Measurements from ENCODE around the gene OR8D2.
A peak's percentile ranks its signal among the peaks of the same experiment; 100 is the strongest.

OR8D2 gene

DNA sequence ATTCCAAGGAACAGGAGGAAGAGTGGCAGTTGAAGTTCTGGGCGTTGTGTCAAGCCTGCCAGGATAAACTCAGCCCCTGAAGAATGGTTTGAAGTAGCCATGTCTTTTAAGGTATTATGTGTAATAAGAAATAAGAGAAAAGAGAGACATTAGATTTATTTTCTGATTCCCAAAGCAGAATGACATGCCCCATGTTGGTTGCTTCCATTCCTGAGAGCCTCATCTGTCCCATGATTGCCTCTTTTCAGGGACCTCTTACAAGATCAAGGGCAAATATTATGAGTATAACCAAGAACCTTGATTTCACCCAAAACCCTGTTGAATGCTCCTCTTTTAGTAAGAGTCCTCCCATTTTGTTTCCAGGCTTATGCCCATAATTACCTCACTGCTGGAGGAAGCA, at the start of gene OR8D2:
Gene OR8D2, minus strand, starts transcription at position 101 of the 400 bp plus-strand sequence. Its CDS starts 0 bp downstream, at position 101.
- Mint-ChIP-seq H3K4me3 (no peak within 1 kb of the TSS), H3K27me3 (peaks cover 12% of the 10 kb centered on the region), H3K36me3 (ENCODE audit: low read depth) (no peaks in the 10 kb centered on the region), H3K4me1 (peaks cover 4% of the 10 kb centered on the region), H3K9me3 (no peaks in the 10 kb centered on the region), H3K27ac (no peak within 1 kb of the TSS)
- DNase-seq, result no peak
- ATAC-seq, result no peak

GRCh38 chr11:124359566-124359965, 39.6 kb upstream of the OR8D2 start:
- H3K27ac Mint-ChIP-seq, result no peak overlapping the region
- H3K36me3 Mint-ChIP-seq (ENCODE audit: low read depth), result no peaks in the 10 kb centered on the region
- DNase-seq (no peak), ATAC-seq (no peak)
- H3K27me3 Mint-ChIP-seq, result peaks cover 5% of the 10 kb centered on the region
- H3K9me3 Mint-ChIP-seq, result no peaks in the 10 kb centered on the region
- no peaks in the 10 kb centered on the region for H3K4me1 Mint-ChIP-seq
- H3K4me3 Mint-ChIP-seq, result no peak overlapping the region

GRCh38 chr11:124346311-124346955, 26.4 kb upstream of the OR8D2 start:
- peaks cover 8% of the 10 kb centered on the region for H3K27me3 Mint-ChIP-seq
- H3K27ac Mint-ChIP-seq, result no peak overlapping the region
- H3K4me1 Mint-ChIP-seq, result no peaks in the 10 kb centered on the region
- no peak for ATAC-seq
- H3K36me3 Mint-ChIP-seq (ENCODE audit: low read depth), result no peaks in the 10 kb centered on the region
- no peak overlapping the region for H3K4me3 Mint-ChIP-seq
- DNase-seq, result no peak
- H3K9me3 Mint-ChIP-seq, result peaks cover 6% of the 10 kb centered on the region

- no peaks in the 10 kb centered on the region for H3K36me3 Mint-ChIP-seq (ENCODE audit: low read depth)
- no peaks in the 10 kb centered on the region for H3K4me1 Mint-ChIP-seq
- ATAC-seq, result no peak
- no peak overlapping the region for H3K4me3 Mint-ChIP-seq
- DNase-seq, result no peak
- H3K9me3 Mint-ChIP-seq, result peaks cover 6% of the 10 kb centered on the region
- H3K27me3 Mint-ChIP-seq, result peaks cover 8% of the 10 kb centered on the region
- no peak overlapping the region for H3K27ac Mint-ChIP-seq
Measured at GRCh38 chr11:124344346-124344745, 24.3 kb upstream of the OR8D2 start.

GRCh38 chr11:124340142-124340447, 20.1 kb upstream of the OR8D2 start:
- Mint-ChIP-seq H3K4me1 (no peaks in the 10 kb centered on the region), H3K4me3 (no peak overlapping the region), H3K27me3 (peaks cover 2% of the 10 kb centered on the region), H3K27ac (no peak overlapping the region), H3K36me3 (ENCODE audit: low read depth) (no peaks in the 10 kb centered on the region), H3K9me3 (no peaks in the 10 kb centered on the region)
- no peak for DNase-seq
- ATAC-seq, result no peak

GRCh38 chr11:124339396-124340141, 19.6 kb upstream of the OR8D2 start:
- H3K4me1 Mint-ChIP-seq, result no peaks in the 10 kb centered on the region
- H3K27me3 Mint-ChIP-seq, result no peaks in the 10 kb centered on the region
- ATAC-seq (no peak), DNase-seq (no peak)
- H3K9me3 Mint-ChIP-seq, result no peaks in the 10 kb centered on the region
- H3K27ac Mint-ChIP-seq, result no peak overlapping the region
- H3K4me3 Mint-ChIP-seq, result no peak overlapping the region
- H3K36me3 Mint-ChIP-seq (ENCODE audit: low read depth), result no peaks in the 10 kb centered on the region

DNA sequence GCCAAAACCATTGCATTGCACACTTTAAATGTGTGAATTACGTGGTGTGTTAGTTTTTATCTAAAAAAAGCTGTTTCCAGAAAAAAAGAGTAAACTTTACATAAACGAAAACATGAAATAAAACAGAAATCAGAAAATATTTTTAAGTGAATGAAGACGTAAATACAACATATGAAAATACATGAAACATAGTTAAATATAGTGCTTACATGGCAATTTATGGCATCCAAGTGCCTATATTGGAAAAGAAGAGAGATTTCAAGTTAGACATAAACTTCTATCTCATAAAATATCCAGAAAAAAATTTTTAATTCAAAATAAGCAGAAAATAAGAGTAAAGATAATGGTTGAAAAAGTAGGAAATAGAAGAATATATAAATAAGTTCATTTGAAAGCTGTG, 11.9 kb upstream of the OR8D2 start:
- DNase-seq (no peak), ATAC-seq (no peak)
- H3K27ac Mint-ChIP-seq, result no peak overlapping the region
- H3K4me1 Mint-ChIP-seq, result peaks cover 13% of the 10 kb centered on the region
- H3K36me3 Mint-ChIP-seq (ENCODE audit: low read depth), result no peaks in the 10 kb centered on the region
- no peaks in the 10 kb centered on the region for H3K9me3 Mint-ChIP-seq
- H3K27me3 Mint-ChIP-seq, result peaks cover 3% of the 10 kb centered on the region
- H3K4me3 Mint-ChIP-seq, result no peak overlapping the region

DNA sequence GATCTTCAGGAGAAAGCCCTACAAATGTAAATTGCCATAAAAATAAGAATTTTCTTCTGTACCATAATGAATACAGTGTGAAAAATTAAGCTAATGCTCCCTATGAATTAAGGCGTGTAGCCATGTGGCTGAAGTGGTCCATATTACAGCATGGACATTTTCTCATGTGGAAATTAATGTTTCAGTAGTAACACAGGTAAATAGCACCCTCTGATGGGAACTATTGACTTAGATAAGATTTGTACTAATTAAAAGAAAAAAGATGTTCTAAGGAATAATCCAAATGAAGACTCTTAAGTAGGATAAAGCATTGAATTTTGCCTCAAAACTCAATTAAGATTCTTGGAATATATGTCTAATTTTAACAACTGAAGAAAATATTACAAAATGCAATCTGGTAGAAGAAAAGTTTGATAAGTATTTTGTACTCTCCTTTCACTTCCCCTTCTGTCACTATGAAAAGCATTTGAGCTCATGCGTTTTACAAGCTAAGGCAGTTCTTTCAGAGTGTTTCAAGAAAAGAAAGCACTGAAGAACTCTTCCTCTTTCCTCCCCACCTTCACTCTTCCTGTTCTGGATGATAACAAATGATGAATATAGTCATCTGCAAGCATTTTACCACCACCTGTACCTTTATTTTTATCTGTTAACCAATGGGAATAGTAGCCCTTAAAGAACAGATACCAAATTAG, 9.9 kb upstream of the OR8D2 start:
- DNase-seq, result no peak
- no peaks in the 10 kb centered on the region for H3K36me3 Mint-ChIP-seq (ENCODE audit: low read depth)
- H3K4me1 Mint-ChIP-seq, result peaks cover 15% of the 10 kb centered on the region
- peaks cover 3% of the 10 kb centered on the region for H3K27me3 Mint-ChIP-seq
- no peaks in the 10 kb centered on the region for H3K9me3 Mint-ChIP-seq
- H3K4me3 Mint-ChIP-seq, result no peak overlapping the region
- no peak overlapping the region for H3K27ac Mint-ChIP-seq
- ATAC-seq, result no peak

- H3K4me1 Mint-ChIP-seq, result peaks cover 17% of the 10 kb centered on the region
Measured at GRCh38 chr11:124327775-124328174, 7.8 kb upstream of the OR8D2 start.

DNA sequence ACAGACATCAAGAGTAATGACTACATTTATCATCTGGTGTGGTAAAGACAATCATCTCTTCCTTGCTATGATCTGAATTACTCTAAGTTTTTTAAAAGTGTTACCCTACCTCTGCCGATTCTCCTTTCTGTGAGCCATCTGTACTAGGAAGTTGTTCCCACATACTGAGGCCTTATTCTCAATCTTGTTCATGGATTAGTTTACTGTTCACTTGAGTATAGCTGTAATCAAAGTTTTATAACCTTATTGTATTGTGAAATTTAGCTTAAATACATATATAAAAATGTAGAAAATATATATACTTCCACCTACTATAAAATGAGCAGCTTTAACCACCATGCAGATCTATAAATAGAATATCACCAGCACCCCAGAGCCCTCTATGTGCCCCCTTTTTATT, 2.4 kb upstream of the OR8D2 start:
- no peak for ATAC-seq
- H3K27me3 Mint-ChIP-seq, result peaks cover 10% of the 10 kb centered on the region
- no peak overlapping the region for H3K4me3 Mint-ChIP-seq
- H3K9me3 Mint-ChIP-seq, result no peaks in the 10 kb centered on the region
- peaks cover 4% of the 10 kb centered on the region for H3K4me1 Mint-ChIP-seq
- H3K27ac Mint-ChIP-seq, result no peak overlapping the region
- DNase-seq, result no peak
- no peaks in the 10 kb centered on the region for H3K36me3 Mint-ChIP-seq (ENCODE audit: low read depth)

More at GRCh38 chr11:124327775-124328174, 7.8 kb upstream of the OR8D2 start:
- H3K27me3 Mint-ChIP-seq, result peaks cover 4% of the 10 kb centered on the region
- DNase-seq (no peak), ATAC-seq (no peak)
- no peaks in the 10 kb centered on the region for H3K36me3 Mint-ChIP-seq (ENCODE audit: low read depth)
- no peaks in the 10 kb centered on the region for H3K9me3 Mint-ChIP-seq
- H3K27ac Mint-ChIP-seq, result no peak overlapping the region
- H3K4me3 Mint-ChIP-seq, result no peak overlapping the region

DNA sequence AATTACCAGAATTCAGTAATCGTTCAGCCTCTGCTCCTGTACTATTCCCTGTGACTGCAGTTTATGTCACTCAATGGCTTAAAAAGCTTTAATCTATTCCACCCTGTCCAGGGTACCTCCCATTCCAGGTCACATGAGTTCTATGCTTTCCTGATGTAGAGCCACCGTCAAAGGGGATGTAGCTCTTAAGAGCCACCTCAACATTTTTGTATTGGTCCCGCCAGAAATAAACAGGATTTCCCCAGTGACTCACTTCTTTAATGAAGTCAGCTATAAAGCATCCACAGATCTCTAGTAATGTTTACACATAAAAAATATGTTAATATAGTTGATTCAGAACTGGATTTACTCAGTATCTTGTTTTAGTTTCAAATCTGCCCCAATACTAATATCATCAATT, 4.9 kb downstream of the OR8D2 start:
- no peaks in the 10 kb centered on the region for H3K4me1 Mint-ChIP-seq
- H3K27ac Mint-ChIP-seq, result no peak overlapping the region
- H3K4me3 Mint-ChIP-seq, result no peak overlapping the region
- no peaks in the 10 kb centered on the region for H3K9me3 Mint-ChIP-seq
- DNase-seq (no peak), ATAC-seq (peak; percentile 33)
- no peaks in the 10 kb centered on the region for H3K36me3 Mint-ChIP-seq (ENCODE audit: low read depth)
- peaks cover 10% of the 10 kb centered on the region for H3K27me3 Mint-ChIP-seq

- Mint-ChIP-seq H3K4me1 (no peaks in the 10 kb centered on the region), H3K9me3 (no peaks in the 10 kb centered on the region), H3K27me3 (peaks cover 7% of the 10 kb centered on the region), H3K4me3 (no peak within 1 kb of the TSS), H3K36me3 (ENCODE audit: low read depth) (no peaks in the 10 kb centered on the region), H3K27ac (no peak within 1 kb of the TSS)
- no peak for DNase-seq
- ATAC-seq, result no peak
Measured at GRCh38 chr11:124313849-124314248, 6.1 kb downstream of the OR8D2 start, which contains the start of gene OR8D1. Gene OR8D1 (minus strand): TSS chr11:124313949. CDS start chr11:124310766, 3,183 bp downstream.

DNA sequence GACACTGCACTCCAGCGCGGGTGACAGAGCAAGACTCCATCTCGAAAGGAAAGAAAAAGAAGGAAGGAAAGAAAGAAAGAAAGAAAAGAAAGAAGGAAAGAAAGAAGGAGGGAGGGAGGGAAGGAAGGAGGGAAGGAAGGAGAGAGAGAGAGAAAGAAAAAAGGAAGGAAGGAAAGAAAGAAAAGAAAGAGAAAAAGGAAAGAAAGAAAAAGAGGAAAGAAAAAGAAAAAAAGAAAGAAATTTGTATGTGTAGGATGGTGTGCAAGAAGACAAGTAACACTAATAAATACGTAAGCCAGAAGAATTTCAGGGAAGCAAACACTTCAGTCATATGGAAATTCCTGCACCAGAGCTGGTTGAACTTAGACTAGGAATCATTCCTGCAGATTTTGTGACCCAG, 6.9 kb downstream of the OR8D2 start:
- H3K27me3 Mint-ChIP-seq, result peaks cover 11% of the 10 kb centered on the region
- no peaks in the 10 kb centered on the region for H3K4me1 Mint-ChIP-seq
- no peaks in the 10 kb centered on the region for H3K36me3 Mint-ChIP-seq (ENCODE audit: low read depth)
- no peak overlapping the region for H3K4me3 Mint-ChIP-seq
- no peak for DNase-seq
- no peak overlapping the region for H3K27ac Mint-ChIP-seq
- H3K9me3 Mint-ChIP-seq, result no peaks in the 10 kb centered on the region
- no peak for ATAC-seq

GRCh38 chr11:124311670-124312069, 8.3 kb downstream of the OR8D2 start:
- ATAC-seq (no peak), DNase-seq (no peak)
- H3K4me3 Mint-ChIP-seq, result no peak overlapping the region
- no peaks in the 10 kb centered on the region for H3K9me3 Mint-ChIP-seq
- H3K36me3 Mint-ChIP-seq (ENCODE audit: low read depth), result no peaks in the 10 kb centered on the region
- H3K27ac Mint-ChIP-seq, result no peak overlapping the region
- no peaks in the 10 kb centered on the region for H3K4me1 Mint-ChIP-seq
- H3K27me3 Mint-ChIP-seq, result peaks cover 9% of the 10 kb centered on the region

GRCh38 chr11:124311269-124311668, 8.7 kb downstream of the OR8D2 start:
- H3K27me3 Mint-ChIP-seq, result peaks cover 7% of the 10 kb centered on the region

More at GRCh38 chr11:124311269-124311668, 8.7 kb downstream of the OR8D2 start:
- Mint-ChIP-seq H3K27ac (no peak overlapping the region), H3K36me3 (ENCODE audit: low read depth) (no peaks in the 10 kb centered on the region), H3K4me3 (no peak overlapping the region), H3K4me1 (no peaks in the 10 kb centered on the region), H3K9me3 (no peaks in the 10 kb centered on the region)
- no peak for DNase-seq
- no peak for ATAC-seq

All from activated naive CD8-positive, alpha-beta T cell treated with anti-CD3 and anti-CD28 coated beads, Interleukin-2, amount 50 U/mL, for 24 hours (primary cell).